Kidney (tissue), 14 donors: ENCODE data around the gene LGALS3BP. TPM values are rescaled to one million over a fixed set of nuclear protein-coding genes. Genes with fewer than 3 reads are reported as not detected.
"Not testable (repeated sequence)": the region's sequence is repeated elsewhere in the genome, so short reads cannot be mapped to it uniquely, and the experiment has no call there.

Experiments
- DNase-seq, 5 donors: peaks; one replicate each; pipeline ENCODE4 v3.0.0-alpha.2; 2013 to 2020
- FAIRE-seq: peaks from 2 replicates; lab custom pipeline; 2012; peaks lifted over from hg19 to GRCh38; lab: Jason Lieb, UNC
- H3K27ac ChIP-seq, 2 donors: one replicate each; pipeline ENCODE4 v1.7.0; 2013; ENCODE audit warnings: low read depth in 2 of 2, low read length in 2 of 2, inconsistent platforms in 1 of 2
- H3K27me3 ChIP-seq: one replicate; pipeline ENCODE4 v1.7.1; 2013; ENCODE audit warnings: low read length, inconsistent platforms; ENCODE audit not compliant: control insufficient read depth, insufficient read depth
- H3K36me3 ChIP-seq, 3 donors: one replicate each; pipeline versions ENCODE4 v1.7.0 to v1.7.1; 2013; ENCODE audit warnings: low read length in 3 of 3, control low read depth in 1 of 3, inconsistent platforms in 1 of 3; ENCODE audit not compliant: insufficient read depth in 3 of 3, control insufficient read depth in 2 of 3
- H3K4me1 ChIP-seq, 3 donors: one replicate each; pipeline versions ENCODE4 v1.7.0 to v1.7.1; 2013; ENCODE audit warnings: low read length in 3 of 3, inconsistent platforms in 1 of 3, low read depth in 1 of 3; ENCODE audit not compliant: control insufficient read depth in 2 of 3, insufficient read depth in 2 of 3
- H3K4me3 ChIP-seq, 3 donors: one replicate each; pipeline versions ENCODE4 v1.7.0 to v1.8.1; 2013; ENCODE audit warnings: low read length in 3 of 3, control low read depth in 1 of 3, inconsistent platforms in 1 of 3
- H3K9ac ChIP-seq, 3 donors: one replicate each; pipeline versions ENCODE4 v1.7.0 to v1.7.1; 2013; ENCODE audit warnings: low read length in 3 of 3, control low read depth in 1 of 3, inconsistent platforms in 1 of 3
- H3K9me3 ChIP-seq, 3 donors: one replicate each; pipeline versions ENCODE4 v1.7.0 to v1.7.1; 2013; ENCODE audit warnings: low read length in 3 of 3, control low read depth in 1 of 3, inconsistent platforms in 1 of 3; ENCODE audit not compliant: control insufficient read depth in 2 of 3, insufficient read depth in 1 of 3
- CTCF ChIP-seq: IDR thresholded peaks from 3 replicates; pipeline ENCODE4 v1.5.1; 2012; ENCODE audit warnings: mild to moderate bottlenecking, moderate library complexity, borderline replicate concordance; ENCODE audit not compliant: insufficient read depth; ENCODE audit errors: extremely low read depth
- intact Hi-C: fragments of 100-400 bp; cut with DNase I; formaldehyde crosslinking; loops from one replicate; pipeline ENCODE4 v1.11.1; 2022
- polyA plus RNA-seq: library from polyadenylated mRNA; stranded (reverse); fragments of 350-450 nt; fragmentation: Illumina TruSeq; extraction: RNeasy Lipid Tissue Mini Kit (QIAGEN cat#74804); gene quantifications from one replicate; pipeline ENCODE4 v1.2.3, GENCODE V29; 2014; ENCODE audit warnings: low read depth, low replicate concordance; ENCODE audit not compliant: insufficient read depth
- total RNA-seq: library from RNA; stranded (reverse); fragmentation: NEBNext Ultra II Directional; extraction: Animal tissue kit (Norgen Biotek cat#: 25700); gene quantifications from one replicate; pipeline ENCODE4 v1.2.1, GENCODE V29; 2021
- donor health status: control.
- donor health status: control.
- donor health status: control.
- donor health status: control.
- donor health status: control.
- donor health status: DM: yes; HTN: yes; CAD: no.
- donor health status: Normal renal cell carcinoma (clear cell type).

Gene LGALS3BP
- total and polyA plus RNA-seq, 2 donors from 2014 or later, result 240 to 310 TPM

- intact Hi-C loops, result no loop called here
- no peaks in the 10 kb centered on the region for H3K36me3 ChIP-seq
- TF ChIP-seq CTCF, result no peak
Observed at GRCh38 chr17:78966123-78966813, 13.5 kb downstream of the LGALS3BP start.

GRCh38 chr17:78965491-78965924, 14.2 kb downstream of the LGALS3BP start:
- no peaks in the 10 kb centered on the region for H3K27me3 ChIP-seq
- intact Hi-C loops, result no loop called here
- H3K4me1 ChIP-seq, result peaks cover 0 to 3% (median 0%) of the 10 kb centered on the region in 3 donors
- no peak for TF ChIP-seq CTCF
- no peaks in the 10 kb centered on the region for H3K9me3 ChIP-seq
- no peaks in the 10 kb centered on the region for H3K36me3 ChIP-seq
- no peak overlapping the region for H3K4me3 ChIP-seq
- H3K27ac ChIP-seq, result no peak overlapping the region
- DNase-seq (peak in 1 of 5 donors; percentile 39), FAIRE-seq (no peak)
- no peak overlapping the region for H3K9ac ChIP-seq

More at GRCh38 chr17:78966123-78966813, 13.5 kb downstream of the LGALS3BP start:
- H3K27me3 ChIP-seq, result no peaks in the 10 kb centered on the region
- FAIRE-seq (no peak), DNase-seq (peak in 2 of 5 donors; percentile 35 to 81)
- H3K4me1 ChIP-seq, result peaks cover 0 to 7% (median 5%) of the 10 kb centered on the region in 3 donors
- H3K9ac ChIP-seq, result no peak overlapping the region
- H3K27ac ChIP-seq, result no peak overlapping the region
- H3K9me3 ChIP-seq, result no peaks in the 10 kb centered on the region
- H3K4me3 ChIP-seq, result no peak overlapping the region

- Histone ChIP-seq H3K9me3 (no peaks in the 10 kb centered on the region), H3K9ac (no peak overlapping the region), H3K4me3 (no peak overlapping the region), H3K27me3 (no peaks in the 10 kb centered on the region), H3K4me1 (peaks cover 0 to 3% (median 0%) of the 10 kb centered on the region in 3 donors), H3K36me3 (no peaks in the 10 kb centered on the region), H3K27ac (no peak overlapping the region)
- intact Hi-C loops, result no loop called here
- FAIRE-seq (no peak), DNase-seq (peak in 1 of 5 donors; percentile 27)
- TF ChIP-seq CTCF, result no peak
Observed at GRCh38 chr17:78963378-78963777, 16.3 kb downstream of the LGALS3BP start.

- H3K4me1 ChIP-seq, H3K9ac ChIP-seq, H3K27me3 ChIP-seq, H3K9me3 ChIP-seq, FAIRE-seq, intact Hi-C loops, H3K27ac ChIP-seq, H3K36me3 ChIP-seq, DNase-seq, H3K4me3 ChIP-seq: not testable (repeated sequence)
Observed at GRCh38 chr17:78962984-78963348, 16.8 kb downstream of the LGALS3BP start.
